ENCODE data around the gene ZIC1.

- no peak for TF ChIP-seq CTCF (IDR thresholded peaks at IDR 0.05; ENCODE audit: low read depth, low read length)
- TF ChIP-seq EZH2phosphoT487 (IDR thresholded peaks at IDR 0.05; ENCODE audit: low read depth): no peak
Observed at GRCh38 chr3:147388700-147389580, 20.2 kb upstream of the ZIC1 start.

Measured in OCI-LY3 (cell line).